OCI-LY1 (cell line): ENCODE results near the gene IFITM10.

Source experiments
- EZH2 ChIP-seq: fragments of 200-600 bp; sonication (generic), shearing (Covaris generic); IDR thresholded peaks from 2 replicates; pipeline ENCODE4 v1.8.0; 2017; ENCODE audit warnings: borderline replicate concordance, mixed run types, mild to moderate bottlenecking, antibody characterized with exemption, low read length, moderate library complexity, mixed read lengths
- TF ChIP-seq, protein P1 (sequence below): fragments of 200-600 bp; sonication (generic), shearing (Covaris generic); IDR thresholded peaks from 2 replicates; pipeline ENCODE4 v1.5.1; 2017; ENCODE audit warnings: mild to moderate bottlenecking, antibody characterized with exemption, low read length, moderate library complexity, mixed read lengths

DNA sequence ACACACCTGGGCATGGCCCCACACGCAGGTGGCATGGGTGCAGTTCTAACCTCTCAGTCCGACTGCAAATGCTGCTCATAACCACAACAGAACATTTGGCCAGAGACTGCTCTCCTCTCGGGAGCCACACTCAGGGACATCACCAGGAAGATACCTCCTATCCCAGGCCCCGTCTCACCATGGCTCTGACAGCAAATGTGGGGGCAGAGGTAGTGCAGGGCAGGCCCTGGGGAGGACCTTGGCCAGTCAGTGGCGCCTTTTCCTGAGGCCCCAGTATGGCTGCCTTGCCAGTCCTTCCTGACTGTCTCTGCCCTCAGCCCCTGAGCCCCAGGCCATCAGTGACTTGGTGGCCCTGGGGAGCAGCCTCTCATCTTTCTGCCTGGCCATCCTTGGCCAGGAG, 50.6 kb downstream of the IFITM10 start:
- TF ChIP-seq, protein P1, sequence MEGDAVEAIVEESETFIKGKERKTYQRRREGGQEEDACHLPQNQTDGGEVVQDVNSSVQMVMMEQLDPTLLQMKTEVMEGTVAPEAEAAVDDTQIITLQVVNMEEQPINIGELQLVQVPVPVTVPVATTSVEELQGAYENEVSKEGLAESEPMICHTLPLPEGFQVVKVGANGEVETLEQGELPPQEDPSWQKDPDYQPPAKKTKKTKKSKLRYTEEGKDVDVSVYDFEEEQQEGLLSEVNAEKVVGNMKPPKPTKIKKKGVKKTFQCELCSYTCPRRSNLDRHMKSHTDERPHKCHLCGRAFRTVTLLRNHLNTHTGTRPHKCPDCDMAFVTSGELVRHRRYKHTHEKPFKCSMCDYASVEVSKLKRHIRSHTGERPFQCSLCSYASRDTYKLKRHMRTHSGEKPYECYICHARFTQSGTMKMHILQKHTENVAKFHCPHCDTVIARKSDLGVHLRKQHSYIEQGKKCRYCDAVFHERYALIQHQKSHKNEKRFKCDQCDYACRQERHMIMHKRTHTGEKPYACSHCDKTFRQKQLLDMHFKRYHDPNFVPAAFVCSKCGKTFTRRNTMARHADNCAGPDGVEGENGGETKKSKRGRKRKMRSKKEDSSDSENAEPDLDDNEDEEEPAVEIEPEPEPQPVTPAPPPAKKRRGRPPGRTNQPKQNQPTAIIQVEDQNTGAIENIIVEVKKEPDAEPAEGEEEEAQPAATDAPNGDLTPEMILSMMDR, result no peak
- no peak for TF ChIP-seq EZH2
